OCI-LY7 (cell line): Measurements from ENCODE around the gene ASXL2. TPM values are rescaled to one million over a fixed set of nuclear protein-coding genes. Genes with fewer than 3 reads are reported as not detected.

Experiments
- BruUV-seq: library from RNA; stranded (reverse); fragments of 400-500 nt; replicated peaks from 2 replicates; lab custom pipeline; 2021; lab: Mats Ljungman, UMichigan
- CTCF ChIA-PET: fragments of 300-600 bp; sonication (Branson Sonifier 250); formaldehyde crosslinking; loops from one replicate; lab custom pipeline; 2022; ENCODE audit warnings: antibody characterized with exemption; ENCODE audit not compliant: unreplicated experiment; lab: Charles Lee
- POLR2A ChIA-PET: fragments of 300-600 bp; sonication (Branson Sonifier 250); formaldehyde crosslinking; loops from one replicate; lab custom pipeline; 2022; ENCODE audit warnings: antibody characterized with exemption; lab: Charles Lee
- DNase-seq: peaks from one replicate; pipeline ENCODE4 v3.0.0-alpha.2; 2015; ENCODE audit warnings: low spot score
- H2AFZ ChIP-seq: fragments of 200-600 bp; sonication (generic), shearing (Covaris generic); 2 replicates; pipeline ENCODE4 v1.6.1; 2014; ENCODE audit warnings: mild to moderate bottlenecking, antibody characterized with exemption, low read length, moderate library complexity
- H3K27ac ChIP-seq: fragments of 200-600 bp; sonication (generic); 2 replicates; pipeline ENCODE4 v1.5.1; 2014; ENCODE audit warnings: mixed run types, low read depth, mild to moderate bottlenecking, moderate library complexity, low read length, inconsistent platforms; ENCODE audit not compliant: poor library complexity, severe bottlenecking
- H3K36me3 ChIP-seq: fragments of 200-600 bp; sonication (generic); 2 replicates; pipeline ENCODE4 v1.6.1; 2014; ENCODE audit warnings: mild to moderate bottlenecking, antibody characterized with exemption, low read length, moderate library complexity, mixed read lengths; ENCODE audit not compliant: insufficient read depth
- H3K4me1 ChIP-seq: fragments of 200-600 bp; sonication (generic); 2 replicates; pipeline ENCODE4 v1.5.1; 2014; ENCODE audit warnings: mild to moderate bottlenecking, low read length; ENCODE audit not compliant: insufficient read depth, poor library complexity, severe bottlenecking
- H3K4me2 ChIP-seq: fragments of 200-600 bp; sonication (generic); 2 replicates; pipeline ENCODE4 v1.6.1; 2014; ENCODE audit warnings: mild to moderate bottlenecking, low read length
- H3K4me3 ChIP-seq: fragments of 200-600 bp; sonication (generic); 2 replicates; pipeline ENCODE4 v1.5.1; 2014; ENCODE audit warnings: mild to moderate bottlenecking, low read depth, low read length; ENCODE audit not compliant: poor library complexity, severe bottlenecking
- H3K79me2 ChIP-seq: fragments of 200-600 bp; sonication (generic); 2 replicates; pipeline ENCODE4 v1.6.1; 2016; ENCODE audit warnings: low read depth, mild to moderate bottlenecking, low read length, moderate library complexity, mixed read lengths; ENCODE audit not compliant: insufficient read depth
- H3K9me2 ChIP-seq: fragments of 200-600 bp; sonication (generic); 2 replicates; pipeline ENCODE4 v1.6.1; 2016; ENCODE audit warnings: mild to moderate bottlenecking, low read length, mixed read lengths; ENCODE audit not compliant: insufficient read depth
- H3K9me3 ChIP-seq: fragments of 200-600 bp; sonication (generic); 2 replicates; pipeline ENCODE4 v1.6.1; 2014; ENCODE audit warnings: mild to moderate bottlenecking, mixed run types, low read length, mixed read lengths
- H4K20me1 ChIP-seq: fragments of 200-600 bp; sonication (generic); 2 replicates; pipeline ENCODE4 v1.6.1; 2014; ENCODE audit warnings: mild to moderate bottlenecking, antibody characterized with exemption, low read length, moderate library complexity, mixed read lengths; ENCODE audit not compliant: insufficient read depth
- CTCF ChIP-seq: fragments of 200-600 bp; sonication (generic); conservative IDR thresholded peaks from 2 replicates; pipeline ENCODE4 v1.5.1; 2014; ENCODE audit warnings: mild to moderate bottlenecking, antibody characterized with exemption, low read length, moderate library complexity, mixed read lengths
- EZH2phosphoT487 ChIP-seq: fragments of 200-600 bp; sonication (generic); IDR thresholded peaks from 2 replicates; pipeline ENCODE4 v1.6.1; 2018; ENCODE audit warnings: low read depth, borderline replicate concordance, mild to moderate bottlenecking, mixed run types, antibody characterized with exemption, low read length, moderate library complexity, mixed read lengths
- intact Hi-C: fragments of 100-400 bp; cut with micrococcal nuclease; formaldehyde crosslinking; loops from one replicate; pipeline ENCODE4 v1.10.0; 2022; ENCODE audit not compliant: unreplicated experiment
- total RNA-seq, 2 experiments: library from RNA; depleted of rRNA in 1 of 2; stranded (reverse); fragments of >200 nt in 1 of 2; shearing (Covaris generic) in 1 of 2; gene quantifications; 2 replicates each; pipeline ENCODE4 v1.2.3, GENCODE V29; 2014 to 2022

Gene ASXL2
- total RNA-seq, 2 experiments from 2014 or later: 12.4 to 31.8 TPM

- no peak for TF ChIP-seq CTCF
- TF ChIP-seq EZH2phosphoT487: no peak
- Histone ChIP-seq H3K4me3 (no peak overlapping the region), H3K4me1 (no peaks in the 10 kb centered on the region), H4K20me1 (no peaks in the 10 kb centered on the region), H3K9me3 (no peaks in the 10 kb centered on the region), H3K79me2 (no peaks in the 10 kb centered on the region), H3K4me2 (no peak overlapping the region), H3K9me2 (no peaks in the 10 kb centered on the region), H2AFZ (no peak overlapping the region), H3K36me3 (no peaks in the 10 kb centered on the region), H3K27ac (no peak overlapping the region)
- POLR2A ChIA-PET: interaction anchor here (0.6 kb wide), 2 partner anchors 195 to 460 kb away, joined by 3 read pairs; no protein-coding TSS in a partner anchor
- CTCF ChIA-PET: no interaction called here
- intact Hi-C loops: no loop called here
- BruUV-seq: no TSS peak
- no peak for DNase-seq
These were observed 44.2 kb upstream of the ASXL2 start for GRCh38 chr2:25922501-25922900.

DNA sequence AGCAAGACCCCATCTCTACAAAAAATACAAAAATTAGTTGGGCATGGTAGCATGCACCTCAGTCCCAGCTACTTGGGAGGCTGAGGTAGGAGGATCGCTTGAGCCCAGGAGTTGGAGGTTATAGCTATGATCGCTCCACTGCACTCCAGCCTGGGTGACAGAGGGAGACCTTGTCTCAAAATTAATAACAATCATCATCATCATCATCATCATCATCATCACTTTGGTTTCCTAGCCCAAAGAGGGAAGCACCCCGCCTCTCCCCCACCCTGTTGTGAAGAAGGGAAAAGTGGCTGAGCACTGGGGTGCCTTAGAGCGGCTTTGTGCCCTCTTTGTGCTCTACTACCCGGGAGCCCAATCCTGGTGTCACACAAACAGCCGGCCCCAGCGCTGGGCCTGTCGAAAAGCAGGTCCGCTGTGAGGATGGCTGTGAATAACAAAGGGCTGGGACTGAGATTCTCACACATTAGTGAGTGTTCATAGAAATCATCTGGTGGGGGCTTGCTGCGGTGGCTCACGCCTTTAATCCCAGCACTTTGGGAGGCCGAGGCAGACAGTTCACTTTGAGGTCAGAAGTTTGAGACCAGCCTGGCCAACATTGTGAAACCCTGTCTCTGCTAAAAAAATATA, 42.6 kb upstream of the ASXL2 start:
- Histone ChIP-seq H2AFZ (no peak overlapping the region), H3K4me1 (no peaks in the 10 kb centered on the region), H4K20me1 (no peaks in the 10 kb centered on the region), H3K27ac (no peak overlapping the region), H3K4me3 (no peak overlapping the region), H3K9me3 (no peaks in the 10 kb centered on the region), H3K79me2 (no peaks in the 10 kb centered on the region), H3K4me2 (no peak overlapping the region), H3K9me2 (no peaks in the 10 kb centered on the region), H3K36me3 (no peaks in the 10 kb centered on the region)
- DNase-seq: no peak
- no TSS peak for BruUV-seq
- intact Hi-C loops: no loop called here
- ChIA-PET POLR2A (interaction anchor here (1.0 kb wide), 1 partner anchor 110 kb away, joined by 3 read pairs; no protein-coding TSS in a partner anchor), CTCF (no interaction called here)
- TF ChIP-seq CTCF (no peak), EZH2phosphoT487 (no peak)

DNA sequence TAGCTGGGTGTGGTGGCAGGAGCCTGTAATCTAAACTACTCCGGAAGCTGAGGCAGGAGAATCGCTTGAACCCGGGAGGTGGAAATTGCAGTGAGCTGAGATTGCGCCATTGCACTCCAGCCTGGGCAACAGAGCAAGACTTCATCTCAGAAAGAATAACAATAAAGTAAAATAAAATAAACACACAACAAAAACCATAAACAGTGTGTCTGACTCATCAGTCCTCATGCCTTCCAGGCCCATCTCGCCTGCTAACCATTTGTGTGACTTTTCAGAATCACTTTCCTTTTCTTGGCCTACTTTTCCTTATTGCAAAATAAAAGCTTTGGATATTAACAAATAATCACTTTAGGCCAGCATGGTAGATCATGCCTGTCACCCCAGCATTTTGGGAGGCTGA, 42.0 kb upstream of the ASXL2 start:
- Histone ChIP-seq H3K27ac (no peak overlapping the region), H3K9me3 (no peaks in the 10 kb centered on the region), H3K79me2 (no peaks in the 10 kb centered on the region), H2AFZ (no peak overlapping the region), H3K4me2 (no peak overlapping the region), H3K4me3 (no peak overlapping the region), H3K36me3 (no peaks in the 10 kb centered on the region), H3K9me2 (no peaks in the 10 kb centered on the region), H4K20me1 (no peaks in the 10 kb centered on the region), H3K4me1 (no peaks in the 10 kb centered on the region)
- no TSS peak for BruUV-seq
- intact Hi-C loops: no loop called here
- CTCF ChIA-PET: no interaction called here
- POLR2A ChIA-PET: interaction anchor here (1.0 kb wide), 1 partner anchor 109 kb away, joined by 3 read pairs; no protein-coding TSS in a partner anchor
- no peak for TF ChIP-seq CTCF
- TF ChIP-seq EZH2phosphoT487: no peak
- no peak for DNase-seq
